Spleen (tissue), 11 donors: Measurements from ENCODE around the gene KMT2D. TPM values are rescaled to one million over a fixed set of nuclear protein-coding genes. Genes with fewer than 3 reads are reported as not detected.

Source experiments
- DNase-seq: peaks from one replicate; pipeline ENCODE4 v3.0.0-alpha.2; 2020
- H3K27ac ChIP-seq, 8 donors: fragments of 200-600 bp; sonication (generic) in 7 of 8; 1 replicate in 4 of 8; 2 replicates in 4 of 8; pipeline versions ENCODE4 v1.5.0 to v1.8.0; 2016 to 2021; ENCODE audit warnings: inconsistent platforms in 4 of 8, mild to moderate bottlenecking in 4 of 8, moderate library complexity in 1 of 8
- H3K27me3 ChIP-seq, 7 donors: fragments of 200-600 bp; sonication (generic) in 6 of 7; replicated peaks in 1 of 7; 1 replicate in 4 of 7; 2 replicates in 3 of 7; pipeline versions ENCODE4 v1.5.0 to v1.8.0; 2016 to 2021; ENCODE audit warnings: inconsistent platforms in 3 of 7, mild to moderate bottlenecking in 1 of 7
- H3K36me3 ChIP-seq, 6 donors: fragments of 200-600 bp; sonication (generic) in 5 of 6; 1 replicate in 4 of 6; 2 replicates in 2 of 6; pipeline versions ENCODE4 v1.5.0 to v1.8.0; 2016 to 2021; ENCODE audit warnings: inconsistent platforms in 2 of 6
- H3K4me1 ChIP-seq, 6 donors: fragments of 200-600 bp; sonication (generic) in 5 of 6; 1 replicate in 3 of 6; 2 replicates in 3 of 6; pipeline versions ENCODE4 v1.5.0 to v1.8.0; 2016 to 2021; ENCODE audit warnings: inconsistent platforms in 3 of 6
- H3K4me3 ChIP-seq, 8 donors: fragments of 200-600 bp; sonication (generic) in 7 of 8; 1 replicate in 4 of 8; 2 replicates in 4 of 8; pipeline versions ENCODE4 v1.5.0 to v1.8.0; 2016 to 2021; ENCODE audit warnings: inconsistent platforms in 4 of 8, mild to moderate bottlenecking in 4 of 8, moderate library complexity in 2 of 8
- H3K9me3 ChIP-seq, 8 donors: fragments of 200-600 bp; sonication (generic) in 7 of 8; 1 replicate in 4 of 8; 2 replicates in 4 of 8; pipeline versions ENCODE4 v1.5.0 to v1.8.0; 2016 to 2021; ENCODE audit warnings: inconsistent platforms in 4 of 8
- CTCF ChIP-seq, 11 experiments: fragments of 200-600 bp in 7 of 11; fragments of 450-650 bp in 4 of 11; sonication (generic) in 4 of 11; IDR thresholded peaks in 8 of 11; conservative IDR thresholded peaks in 3 of 11; 1 replicate in 7 of 11; 2 replicates in 4 of 11; pipeline versions ENCODE4 v1.4.0 to v1.8.0; 2016 to 2021; ENCODE audit warnings: antibody characterized with exemption in 11 of 11, inconsistent platforms in 4 of 11, mild to moderate bottlenecking in 1 of 11
- POLR2A ChIP-seq, 3 donors: fragments of 450-650 bp; IDR thresholded peaks; one replicate each; pipeline ENCODE4 v1.5.1; 2017; ENCODE audit warnings: antibody characterized with exemption in 3 of 3, mild to moderate bottlenecking in 1 of 3
- POLR2AphosphoS5 ChIP-seq, 3 donors: sonication (generic); formaldehyde crosslinking; IDR thresholded peaks; one replicate each; pipeline ENCODE4 v1.5.1; 2017; ENCODE audit warnings: antibody characterized with exemption in 3 of 3
- WGBS, 5 donors: extraction: QIAGEN DNeasy Blood & Tissue Kit in 3 of 5; methylation state at CpG; one replicate each; pipeline versions ENCODE4 v1.1.5 to v1.1.7; 2013 to 2018; 5-methylcytosine and 5-hydroxymethylcytosine counted together
- intact Hi-C: fragments of 100-400 bp; cut with DNase I; formaldehyde crosslinking; loops from one replicate; pipeline ENCODE4 v1.15.0; 2023; ENCODE audit warnings: low total_unique reads
- polyA plus RNA-seq, 3 donors: library from polyadenylated mRNA; stranded (reverse); fragments of 200-250 nt; gene quantifications; one replicate each; pipeline ENCODE4 v1.2.1, GENCODE V29; 2013
- total RNA-seq, 7 donors: library from RNA; depleted of rRNA in 3 of 7; stranded (reverse); fragments of >200 nt in 3 of 7; fragmentation: NEBNext Ultra II Directional in 4 of 7; extraction: Animal tissue kit (Norgen Biotek cat#: 25700) in 4 of 7; gene quantifications; one replicate each; pipeline versions ENCODE4 v1.1.0 to v1.2.1, GENCODE V29; 2016 to 2021
- donor health status: healthy with polysubstance abuse.
- donor health status: DM: no; HTN: no; CAD: no; lungs with moderate emphysema.
- donor health status: DM: no; HTN: no; CAD: no.
- donor health status: Bipolar disorder and iron deficiency.
- donor health status: healthy.
- donor health status: DM: no; HTN: no; CAD: no.
- donor health status: DM: yes; HTN: yes; CAD: no.

Gene KMT2D
- total and polyA plus RNA-seq, 10 donors = 5.1 to 172 (median 140) TPM

- H3K4me1 ChIP-seq = peaks cover 15 to 24% (median 20%) of the 10 kb centered on the region in 6 donors
- TF ChIP-seq CTCF (IDR thresholded peaks at IDR 0.05 in 8 of 11, conservative IDR thresholded peaks at IDR 0.05 in 3 of 11) (peak; percentile 59 to 91 (median 80)), POLR2A (IDR thresholded peaks at IDR 0.05) (no peak), POLR2AphosphoS5 (IDR thresholded peaks at IDR 0.05) (peak in 2 of 3 donors; percentile 29 to 46)
- H3K27ac ChIP-seq = no peak overlapping the region
- 52 to 81% (median 69%) methylated on average over 4 of the region's 4 CpGs for WGBS, 5 donors
- peaks cover 3 to 21% (median 20%) of the 10 kb centered on the region in 7 donors for H3K27me3 ChIP-seq
- DNase-seq = peak; percentile 81
- H3K9me3 ChIP-seq = no peaks in the 10 kb centered on the region
- intact Hi-C loops = no loop called here
- H3K4me3 ChIP-seq = no peak overlapping the region
- H3K36me3 ChIP-seq = peaks cover 0 to 79% (median 62%) of the 10 kb centered on the region in 6 donors
Measured at GRCh38 chr12:49098035-49098451, 37.4 kb upstream of the KMT2D start.

DNA sequence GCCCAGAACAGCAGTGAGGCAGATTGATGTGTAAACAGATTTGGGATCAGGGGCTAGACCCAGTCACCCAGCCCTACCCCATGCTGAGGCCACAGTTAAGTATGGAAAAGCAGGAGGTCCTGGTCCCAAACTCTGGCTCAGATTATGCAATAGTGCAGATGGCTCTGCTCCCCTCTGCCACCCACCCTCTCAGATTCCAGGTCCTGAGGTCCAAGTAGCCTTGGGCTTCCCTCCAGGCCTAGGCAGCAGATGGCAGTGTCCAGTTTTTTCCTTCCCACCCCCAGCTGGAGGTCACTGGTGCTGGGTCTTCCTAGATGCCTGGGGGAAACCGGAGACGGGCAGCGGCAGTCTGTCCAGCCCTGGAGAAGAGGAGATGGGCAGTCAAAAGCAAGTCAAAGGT, 36.8 kb upstream of the KMT2D start:
- no peak for DNase-seq
- peaks cover 0 to 72% (median 55%) of the 10 kb centered on the region in 6 donors for H3K36me3 ChIP-seq
- intact Hi-C loops = no loop called here
- H3K9me3 ChIP-seq = no peaks in the 10 kb centered on the region
- H3K27me3 ChIP-seq = peaks cover 3 to 28% (median 26%) of the 10 kb centered on the region in 7 donors
- TF ChIP-seq CTCF (IDR thresholded peaks at IDR 0.05 in 8 of 11, conservative IDR thresholded peaks at IDR 0.05 in 3 of 11) (no peak), POLR2A (IDR thresholded peaks at IDR 0.05) (no peak), POLR2AphosphoS5 (IDR thresholded peaks at IDR 0.05) (no peak)
- no peak overlapping the region for H3K4me3 ChIP-seq
- peaks cover 19 to 31% (median 26%) of the 10 kb centered on the region in 6 donors for H3K4me1 ChIP-seq
- H3K27ac ChIP-seq = no peak overlapping the region
- 79 to 87% (median 80%) methylated on average over 3 of the region's 3 CpGs for WGBS, 5 donors

GRCh38 chr12:49094975-49095365, 34.4 kb upstream of the KMT2D start:
- peaks cover 3 to 52% (median 49%) of the 10 kb centered on the region in 7 donors for H3K27me3 ChIP-seq
- no peak for TF ChIP-seq POLR2AphosphoS5 (IDR thresholded peaks at IDR 0.05)
- TF ChIP-seq POLR2A (IDR thresholded peaks at IDR 0.05) = no peak
- no peak for TF ChIP-seq CTCF (IDR thresholded peaks at IDR 0.05 in 8 of 11, conservative IDR thresholded peaks at IDR 0.05 in 3 of 11)
- peaks cover 39 to 55% (median 50%) of the 10 kb centered on the region in 6 donors for H3K4me1 ChIP-seq

GRCh38 chr12:49094160-49094974, 33.8 kb upstream of the KMT2D start, which contains the start of gene DHH:
Gene DHH (minus strand): TSS chr12:49094801. CDS start chr12:49094512, 289 bp downstream.
- Histone ChIP-seq H3K27ac (peak within 1 kb of the TSS in 1 of 8 donors; percentile 1), H3K36me3 (peaks cover 0 to 42% (median 25%) of the 10 kb centered on the region in 6 donors), H3K4me3 (peak within 1 kb of the TSS in 6 of 8 donors; percentile 1 to 56 (median 22)), H3K4me1 (peaks cover 45 to 61% (median 56%) of the 10 kb centered on the region in 6 donors), H3K27me3 (peaks cover 3 to 58% (median 55%) of the 10 kb centered on the region in 7 donors), H3K9me3 (no peaks in the 10 kb centered on the region)
- intact Hi-C loops = no loop called here
- peak; percentile 77 for DNase-seq
- WGBS, 5 donors = 3 to 4% (median 3%) methylated on average over 17 to 49 of the region's 49 CpGs
- TF ChIP-seq POLR2AphosphoS5 (IDR thresholded peaks at IDR 0.05) = peak in 2 of 3 donors; percentile 42 to 78
- no peak for TF ChIP-seq POLR2A (IDR thresholded peaks at IDR 0.05)

More at GRCh38 chr12:49094975-49095365, 34.4 kb upstream of the KMT2D start:
- 67 to 90% (median 85%) methylated on average over 2 of the region's 2 CpGs for WGBS, 5 donors
- H3K9me3 ChIP-seq = no peaks in the 10 kb centered on the region
- intact Hi-C loops = no loop called here
- no peak overlapping the region for H3K27ac ChIP-seq
- peaks cover 0 to 48% (median 31%) of the 10 kb centered on the region in 6 donors for H3K36me3 ChIP-seq
- H3K4me3 ChIP-seq = peak overlapping the region in 2 of 8 donors; percentile 25 to 56
- no peak for DNase-seq
